Measurements from ENCODE around the gene EXOC3.
"Not testable (repeated sequence)": the region's sequence is repeated elsewhere in the genome, so short reads cannot be mapped to it uniquely, and the experiment has no call there.

Gene EXOC3

GRCh38 chr5:474232-474839 is 31.4 kb downstream of the EXOC3 start:
- not testable (repeated sequence) for DNase-seq (ENCODE audit: low read depth)

- DNase-seq (ENCODE audit: low read depth) = no peak
These were observed 32.1 kb downstream of the EXOC3 start for GRCh38 chr5:474840-475661.

- DNase-seq (ENCODE audit: low read depth) = no peak
These were observed 32.7 kb downstream of the EXOC3 start for GRCh38 chr5:475704-476101.

GRCh38 chr5:476102-476813 is 33.3 kb downstream of the EXOC3 start:
- no peak for DNase-seq (ENCODE audit: low read depth)

GRCh38 chr5:476814-477175 is 33.8 kb downstream of the EXOC3 start:
- DNase-seq (ENCODE audit: low read depth) = no peak

GRCh38 chr5:477247-477646 is 34.3 kb downstream of the EXOC3 start:
- no peak for DNase-seq (ENCODE audit: low read depth)

- DNase-seq (ENCODE audit: low read depth) = no peak
These were observed 34.9 kb downstream of the EXOC3 start for GRCh38 chr5:477871-478270.

GRCh38 chr5:478369-478981 is 35.5 kb downstream of the EXOC3 start:
- no peak for DNase-seq (ENCODE audit: low read depth)

GRCh38 chr5:478982-479535 is 36.1 kb downstream of the EXOC3 start:
- no peak for DNase-seq (ENCODE audit: low read depth)

GRCh38 chr5:479566-480319 is 36.8 kb downstream of the EXOC3 start:
- DNase-seq (ENCODE audit: low read depth) = no peak

- DNase-seq (ENCODE audit: low read depth) = no peak
These were observed 38.4 kb downstream of the EXOC3 start for GRCh38 chr5:481347-481746.

GRCh38 chr5:482021-482420 is 39.0 kb downstream of the EXOC3 start:
- DNase-seq (ENCODE audit: low read depth) = no peak

GRCh38 chr5:482506-482905 is 39.5 kb downstream of the EXOC3 start:
- no peak for DNase-seq (ENCODE audit: low read depth)

GRCh38 chr5:483011-483410 is 40.0 kb downstream of the EXOC3 start:
- DNase-seq (ENCODE audit: low read depth) = no peak

GRCh38 chr5:483434-484140 is 40.6 kb downstream of the EXOC3 start:
- no peak for DNase-seq (ENCODE audit: low read depth)

GRCh38 chr5:484556-484955 is 41.6 kb downstream of the EXOC3 start:
- no peak for DNase-seq (ENCODE audit: low read depth)

GRCh38 chr5:485113-485945 is 42.4 kb downstream of the EXOC3 start:
- DNase-seq (ENCODE audit: low read depth) = no peak

- no peak for DNase-seq (ENCODE audit: low read depth)
These were observed 43.0 kb downstream of the EXOC3 start for GRCh38 chr5:485946-486491.

GRCh38 chr5:486597-486996 is 43.6 kb downstream of the EXOC3 start:
- DNase-seq (ENCODE audit: low read depth) = not testable (repeated sequence)

GRCh38 chr5:488241-488640 is 45.3 kb downstream of the EXOC3 start:
- DNase-seq (ENCODE audit: low read depth) = no peak
